MG63 (cell line): ENCODE data around the gene RPL13. TPM values are rescaled to one million over a fixed set of nuclear protein-coding genes. Genes with fewer than 3 reads are reported as not detected.

Source experiments
- DNase-seq: peaks from one replicate; pipeline ENCODE4 v3.0.0-alpha.2; 2020
- H3K27me3 ChIP-seq: fragments of 250-450 bp; sonication (Bioruptor Pico); 2 replicates; pipeline ENCODE4 v1.5.1; 2020; ENCODE audit warnings: mild to moderate bottlenecking, moderate library complexity
- H3K36me3 ChIP-seq: fragments of 250-450 bp; sonication (Bioruptor Pico); 2 replicates; pipeline ENCODE4 v1.5.1; 2020; ENCODE audit warnings: mild to moderate bottlenecking, moderate library complexity
- H3K4me3 ChIP-seq: fragments of 250-450 bp; sonication (Bioruptor Pico); 2 replicates; pipeline ENCODE4 v1.5.1; 2020; ENCODE audit warnings: mild to moderate bottlenecking, moderate library complexity
- H3K9me3 ChIP-seq: fragments of 250-450 bp; sonication (Bioruptor Pico); 2 replicates; pipeline ENCODE4 v1.5.1; 2020; ENCODE audit warnings: mild to moderate bottlenecking, moderate library complexity
- total RNA-seq: library from RNA; depleted of rRNA; stranded (reverse); fragments of >200 nt; shearing (Covaris generic); gene quantifications from 2 replicates; pipeline ENCODE4 v1.2.3, GENCODE V29; 2014; ENCODE audit warnings: low replicate concordance

The RPL13 gene
- total RNA-seq, 1 experiment from 2014 or later = 2,555 TPM

- Histone ChIP-seq H3K4me3 (no peak overlapping the region), H3K9me3 (no peaks in the 10 kb centered on the region), H3K27me3 (no peaks in the 10 kb centered on the region), H3K36me3 (peaks cover 7% of the 10 kb centered on the region)
- DNase-seq = no peak
These were observed 22.2 kb upstream of the RPL13 start for GRCh38 chr16:89538286-89538685.

- DNase-seq = no peak
- H3K36me3 ChIP-seq = peaks cover 2% of the 10 kb centered on the region
These were observed 19.9 kb upstream of the RPL13 start for GRCh38 chr16:89540557-89540956.

GRCh38 chr16:89541792-89542191 is 18.7 kb upstream of the RPL13 start:
- Histone ChIP-seq H3K27me3 (no peaks in the 10 kb centered on the region), H3K36me3 (peaks cover 2% of the 10 kb centered on the region), H3K4me3 (no peak overlapping the region), H3K9me3 (no peaks in the 10 kb centered on the region)
- no peak for DNase-seq

More at GRCh38 chr16:89540557-89540956, 19.9 kb upstream of the RPL13 start:
- no peaks in the 10 kb centered on the region for H3K9me3 ChIP-seq
- no peaks in the 10 kb centered on the region for H3K27me3 ChIP-seq
- no peak overlapping the region for H3K4me3 ChIP-seq

- H3K36me3 ChIP-seq = peaks cover 6% of the 10 kb centered on the region
- no peaks in the 10 kb centered on the region for H3K27me3 ChIP-seq
- H3K9me3 ChIP-seq = no peaks in the 10 kb centered on the region
- no peak overlapping the region for H3K4me3 ChIP-seq
- no peak for DNase-seq
These were observed 16.4 kb upstream of the RPL13 start for GRCh38 chr16:89544113-89544512.

GRCh38 chr16:89544713-89545043 is 15.8 kb upstream of the RPL13 start:
- no peaks in the 10 kb centered on the region for H3K27me3 ChIP-seq
- no peak for DNase-seq
- no peaks in the 10 kb centered on the region for H3K9me3 ChIP-seq
- no peak overlapping the region for H3K4me3 ChIP-seq
- peaks cover 8% of the 10 kb centered on the region for H3K36me3 ChIP-seq

- no peaks in the 10 kb centered on the region for H3K9me3 ChIP-seq
- no peak overlapping the region for H3K4me3 ChIP-seq
- no peak for DNase-seq
- H3K36me3 ChIP-seq = peaks cover 8% of the 10 kb centered on the region
- H3K27me3 ChIP-seq = no peaks in the 10 kb centered on the region
These were observed 15.2 kb upstream of the RPL13 start for GRCh38 chr16:89545044-89545830.

GRCh38 chr16:89545831-89546574 is 14.5 kb upstream of the RPL13 start:
- no peak overlapping the region for H3K4me3 ChIP-seq
- H3K27me3 ChIP-seq = no peaks in the 10 kb centered on the region
- peaks cover 8% of the 10 kb centered on the region for H3K36me3 ChIP-seq
- no peak for DNase-seq
- H3K9me3 ChIP-seq = no peaks in the 10 kb centered on the region

- H3K9me3 ChIP-seq = no peaks in the 10 kb centered on the region
- no peak overlapping the region for H3K4me3 ChIP-seq
- no peak for DNase-seq
- no peaks in the 10 kb centered on the region for H3K27me3 ChIP-seq
- H3K36me3 ChIP-seq = peaks cover 11% of the 10 kb centered on the region
These were observed 13.7 kb upstream of the RPL13 start for GRCh38 chr16:89546781-89547180.

- Histone ChIP-seq H3K9me3 (no peaks in the 10 kb centered on the region), H3K27me3 (no peaks in the 10 kb centered on the region), H3K36me3 (peaks cover 11% of the 10 kb centered on the region), H3K4me3 (no peak overlapping the region)
- DNase-seq = no peak
These were observed 13.2 kb upstream of the RPL13 start for GRCh38 chr16:89547291-89547690.

- no peak for DNase-seq
- H3K9me3 ChIP-seq = no peaks in the 10 kb centered on the region
- peaks cover 11% of the 10 kb centered on the region for H3K36me3 ChIP-seq
- no peak overlapping the region for H3K4me3 ChIP-seq
- no peaks in the 10 kb centered on the region for H3K27me3 ChIP-seq
These were observed 12.6 kb upstream of the RPL13 start for GRCh38 chr16:89547860-89548259.

- peaks cover 11% of the 10 kb centered on the region for H3K36me3 ChIP-seq
- no peaks in the 10 kb centered on the region for H3K9me3 ChIP-seq
- no peak for DNase-seq
- no peaks in the 10 kb centered on the region for H3K27me3 ChIP-seq
- no peak overlapping the region for H3K4me3 ChIP-seq
These were observed 12.0 kb upstream of the RPL13 start for GRCh38 chr16:89548344-89549006.

GRCh38 chr16:89549007-89549700 is 11.3 kb upstream of the RPL13 start:
- no peak for DNase-seq
- no peak overlapping the region for H3K4me3 ChIP-seq
- H3K27me3 ChIP-seq = no peaks in the 10 kb centered on the region
- peaks cover 11% of the 10 kb centered on the region for H3K36me3 ChIP-seq
- H3K9me3 ChIP-seq = no peaks in the 10 kb centered on the region

- no peak for DNase-seq
- H3K27me3 ChIP-seq = no peaks in the 10 kb centered on the region
- no peaks in the 10 kb centered on the region for H3K9me3 ChIP-seq
- peaks cover 8% of the 10 kb centered on the region for H3K36me3 ChIP-seq
- no peak overlapping the region for H3K4me3 ChIP-seq
These were observed 10.0 kb upstream of the RPL13 start for GRCh38 chr16:89550421-89551007.

- Histone ChIP-seq H3K36me3 (peaks cover 11% of the 10 kb centered on the region), H3K27me3 (no peaks in the 10 kb centered on the region), H3K4me3 (no peak overlapping the region), H3K9me3 (no peaks in the 10 kb centered on the region)
- no peak for DNase-seq
These were observed 8.2 kb upstream of the RPL13 start for GRCh38 chr16:89552329-89552728.

GRCh38 chr16:89552913-89553312 is 7.6 kb upstream of the RPL13 start:
- no peak for DNase-seq
- peaks cover 13% of the 10 kb centered on the region for H3K36me3 ChIP-seq
- no peak overlapping the region for H3K4me3 ChIP-seq
- no peaks in the 10 kb centered on the region for H3K9me3 ChIP-seq
- H3K27me3 ChIP-seq = no peaks in the 10 kb centered on the region

- Histone ChIP-seq H3K4me3 (no peak overlapping the region), H3K9me3 (no peaks in the 10 kb centered on the region), H3K36me3 (peaks cover 15% of the 10 kb centered on the region), H3K27me3 (no peaks in the 10 kb centered on the region)
- no peak for DNase-seq
These were observed 6.7 kb upstream of the RPL13 start for GRCh38 chr16:89553733-89554132.

GRCh38 chr16:89554343-89554742 is 6.1 kb upstream of the RPL13 start:
- peaks cover 10% of the 10 kb centered on the region for H3K36me3 ChIP-seq
- DNase-seq = no peak
- no peak overlapping the region for H3K4me3 ChIP-seq
- H3K9me3 ChIP-seq = no peaks in the 10 kb centered on the region
- H3K27me3 ChIP-seq = no peaks in the 10 kb centered on the region
